22Rv1 (cell line): ENCODE data around the gene ZNF678.

Experiments
- H3K27ac ChIP-seq: fragments of 450-650 bp; 2 replicates; pipeline ENCODE4 v1.5.1; 2017
- ZFX ChIP-seq: fragments of 450-650 bp; IDR thresholded peaks from 2 replicates; pipeline ENCODE4 v1.6.1; 2017; ENCODE audit warnings: antibody characterized with exemption, borderline replicate concordance
- TF ChIP-seq, protein P1 (sequence below): fragments of 450-650 bp; IDR thresholded peaks from 2 replicates; pipeline ENCODE4 v1.5.1; 2017; ENCODE audit warnings: mild to moderate bottlenecking

Gene ZNF678

DNA sequence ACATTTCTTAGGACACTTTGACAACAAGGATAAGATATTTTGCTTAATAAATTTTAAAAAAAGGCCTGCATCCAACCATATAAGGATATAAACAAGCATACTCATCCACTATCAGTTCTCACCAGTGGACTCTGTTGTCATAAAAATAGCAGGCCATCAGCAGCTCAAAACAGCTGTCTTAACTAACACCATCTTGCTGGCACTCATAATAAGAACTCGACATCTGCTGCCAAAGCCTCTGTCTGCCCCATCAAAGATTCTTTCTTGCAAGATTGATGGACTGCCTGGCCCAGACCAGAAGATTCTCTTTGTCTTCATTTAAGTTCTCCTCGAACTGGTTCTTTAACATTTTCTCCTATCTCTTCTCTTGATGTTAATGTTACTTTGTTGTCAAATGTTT, 161.7 kb downstream of the ZNF678 start:
- TF ChIP-seq ZFX: no peak
- TF ChIP-seq, protein P1, sequence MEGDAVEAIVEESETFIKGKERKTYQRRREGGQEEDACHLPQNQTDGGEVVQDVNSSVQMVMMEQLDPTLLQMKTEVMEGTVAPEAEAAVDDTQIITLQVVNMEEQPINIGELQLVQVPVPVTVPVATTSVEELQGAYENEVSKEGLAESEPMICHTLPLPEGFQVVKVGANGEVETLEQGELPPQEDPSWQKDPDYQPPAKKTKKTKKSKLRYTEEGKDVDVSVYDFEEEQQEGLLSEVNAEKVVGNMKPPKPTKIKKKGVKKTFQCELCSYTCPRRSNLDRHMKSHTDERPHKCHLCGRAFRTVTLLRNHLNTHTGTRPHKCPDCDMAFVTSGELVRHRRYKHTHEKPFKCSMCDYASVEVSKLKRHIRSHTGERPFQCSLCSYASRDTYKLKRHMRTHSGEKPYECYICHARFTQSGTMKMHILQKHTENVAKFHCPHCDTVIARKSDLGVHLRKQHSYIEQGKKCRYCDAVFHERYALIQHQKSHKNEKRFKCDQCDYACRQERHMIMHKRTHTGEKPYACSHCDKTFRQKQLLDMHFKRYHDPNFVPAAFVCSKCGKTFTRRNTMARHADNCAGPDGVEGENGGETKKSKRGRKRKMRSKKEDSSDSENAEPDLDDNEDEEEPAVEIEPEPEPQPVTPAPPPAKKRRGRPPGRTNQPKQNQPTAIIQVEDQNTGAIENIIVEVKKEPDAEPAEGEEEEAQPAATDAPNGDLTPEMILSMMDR: no peak

DNA sequence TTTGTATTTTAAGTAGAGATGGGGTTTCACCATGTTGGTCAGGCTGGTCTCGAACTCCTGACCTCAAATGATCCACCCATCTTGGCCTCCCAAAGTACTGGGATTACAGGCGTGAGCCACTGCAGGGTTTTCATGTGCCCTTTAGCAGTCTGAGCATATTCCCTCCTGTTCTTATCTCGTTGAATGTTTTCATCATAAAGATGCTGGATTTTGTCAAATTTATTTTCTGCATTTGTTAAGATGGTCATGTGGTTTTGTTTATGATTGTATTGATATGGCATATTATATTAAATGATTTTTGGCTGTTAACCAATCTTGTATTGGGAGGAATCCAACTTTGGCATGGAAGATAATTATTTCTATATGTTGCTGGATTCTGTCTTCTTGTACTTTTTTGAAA, 163.0 kb downstream of the ZNF678 start:
- H3K27ac ChIP-seq: no peak overlapping the region
- no peak for TF ChIP-seq ZFX
- TF ChIP-seq, protein P1: no peak

More for the DNA sequence above, 161.7 kb downstream of the ZNF678 start:
- H3K27ac ChIP-seq: no peak overlapping the region
